GM13976 (cell line): Measurements from ENCODE around the gene SPRED1.
A peak's percentile ranks its signal among the peaks of the same experiment; 100 is the strongest.

Experiments used
- DNase-seq: peaks from one replicate; pipeline ENCODE4 v3.0.0; 2012; ENCODE audit warnings: low spot score
- in situ Hi-C: fragments of 300-500 bp; cut with MboI; formaldehyde crosslinking; loops from one replicate; pipeline ENCODE4 v1.12.0; 2022; ENCODE audit warnings: low sequenced_read_pairs, mixed read lengths, inconsistent platforms; ENCODE audit not compliant: unreplicated experiment
- TF ChIP-seq, protein P1 (sequence below): IDR thresholded peaks from 2 replicates; pipeline ENCODE4 v1.5.1; 2012; ENCODE audit warnings: borderline replicate concordance, mild to moderate bottlenecking; ENCODE audit not compliant: insufficient read depth; ENCODE audit errors: extremely low read depth, missing control alignments, control extremely low read depth

Gene SPRED1

DNA sequence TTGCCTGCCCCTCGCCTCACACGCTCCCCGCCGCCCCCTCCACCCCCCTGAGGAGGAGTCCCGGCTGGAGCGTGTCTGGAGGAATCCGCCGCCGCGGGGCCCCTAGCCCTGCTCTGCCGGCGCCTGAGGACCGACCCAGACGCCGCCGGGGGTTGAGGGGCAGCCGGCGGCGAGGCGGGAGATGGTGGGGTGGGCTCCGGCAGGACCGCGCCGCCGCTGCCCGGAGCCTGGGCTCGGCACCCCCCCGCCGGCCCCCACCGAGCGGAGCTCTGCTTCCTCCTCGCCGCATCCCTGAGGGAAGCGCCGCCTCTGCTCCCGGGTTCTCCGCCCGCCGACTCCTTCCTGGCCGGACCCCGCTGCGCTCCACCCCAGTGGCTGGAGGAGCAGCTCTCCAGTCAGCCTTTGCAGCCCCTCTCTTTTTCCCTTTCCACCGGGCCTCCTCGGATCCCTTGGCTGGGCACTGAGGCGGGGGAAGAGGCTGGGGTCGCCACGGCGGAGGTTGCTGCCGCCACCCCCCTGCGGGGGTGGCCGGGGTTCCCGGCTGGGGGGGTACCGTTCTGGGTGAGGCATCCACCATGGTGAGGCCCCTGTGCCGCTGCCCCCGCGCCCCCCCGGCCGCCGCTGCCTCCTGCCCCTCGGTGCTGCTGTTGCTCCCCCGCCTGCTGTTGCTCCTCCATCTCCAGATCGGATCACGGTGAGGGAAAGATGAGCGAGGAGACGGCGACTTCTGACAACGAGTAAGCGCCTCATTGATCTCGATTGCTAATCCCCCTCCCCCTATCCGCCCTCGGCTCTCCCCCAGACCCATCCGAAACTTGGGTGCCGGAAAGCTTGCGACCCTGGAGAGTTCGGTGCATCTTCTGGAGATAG, at the start of gene SPRED1:
Gene SPRED1, plus strand, starts transcription at position 356 of the 870 bp plus-strand sequence. Its CDS starts 350 bp downstream, at position 706.
- in situ Hi-C loops = no loop called here
- TF ChIP-seq, protein P1, sequence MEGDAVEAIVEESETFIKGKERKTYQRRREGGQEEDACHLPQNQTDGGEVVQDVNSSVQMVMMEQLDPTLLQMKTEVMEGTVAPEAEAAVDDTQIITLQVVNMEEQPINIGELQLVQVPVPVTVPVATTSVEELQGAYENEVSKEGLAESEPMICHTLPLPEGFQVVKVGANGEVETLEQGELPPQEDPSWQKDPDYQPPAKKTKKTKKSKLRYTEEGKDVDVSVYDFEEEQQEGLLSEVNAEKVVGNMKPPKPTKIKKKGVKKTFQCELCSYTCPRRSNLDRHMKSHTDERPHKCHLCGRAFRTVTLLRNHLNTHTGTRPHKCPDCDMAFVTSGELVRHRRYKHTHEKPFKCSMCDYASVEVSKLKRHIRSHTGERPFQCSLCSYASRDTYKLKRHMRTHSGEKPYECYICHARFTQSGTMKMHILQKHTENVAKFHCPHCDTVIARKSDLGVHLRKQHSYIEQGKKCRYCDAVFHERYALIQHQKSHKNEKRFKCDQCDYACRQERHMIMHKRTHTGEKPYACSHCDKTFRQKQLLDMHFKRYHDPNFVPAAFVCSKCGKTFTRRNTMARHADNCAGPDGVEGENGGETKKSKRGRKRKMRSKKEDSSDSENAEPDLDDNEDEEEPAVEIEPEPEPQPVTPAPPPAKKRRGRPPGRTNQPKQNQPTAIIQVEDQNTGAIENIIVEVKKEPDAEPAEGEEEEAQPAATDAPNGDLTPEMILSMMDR = no peak
- DNase-seq = peak; percentile 25

DNA sequence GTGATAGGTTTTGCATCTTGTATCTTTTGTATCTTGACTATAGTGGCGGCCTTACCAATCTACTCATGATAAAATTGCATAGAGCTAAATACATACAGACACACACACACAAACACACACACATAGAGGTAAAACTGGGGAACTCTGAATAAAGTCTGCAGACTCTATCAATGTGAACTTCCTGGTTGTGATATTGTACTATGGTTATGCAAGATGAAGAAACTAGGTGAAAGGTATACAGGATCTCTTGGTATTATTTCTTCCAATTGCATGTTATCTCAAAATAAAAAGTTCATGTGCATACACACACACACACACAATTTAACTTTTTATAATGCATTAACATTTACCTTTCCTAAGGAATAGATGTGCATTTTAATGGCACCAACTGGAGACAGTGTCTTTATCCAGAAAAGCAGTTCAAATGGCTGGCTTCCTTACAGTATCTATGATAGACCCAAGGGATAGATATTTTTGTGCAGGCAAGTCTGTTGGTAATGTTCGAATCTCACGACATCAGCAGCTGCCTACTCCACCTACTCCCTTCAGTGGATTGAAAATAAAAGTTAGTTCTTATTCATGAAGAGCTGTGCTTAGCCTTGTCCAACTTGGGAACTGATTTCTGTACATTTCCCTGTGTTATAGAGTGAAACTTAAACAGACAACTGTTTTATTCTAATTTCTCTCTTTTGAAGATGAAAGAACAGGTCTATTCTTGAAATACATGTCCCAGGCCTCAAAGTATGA, 46.9 kb upstream of the SPRED1 start:
- TF ChIP-seq, protein P1 = no peak
- in situ Hi-C loops = no loop called here
- DNase-seq = no peak

GRCh38 chr15:38207621-38208020, 45.0 kb upstream of the SPRED1 start:
- in situ Hi-C loops = no loop called here
- TF ChIP-seq, protein P1 = no peak
- DNase-seq = no peak

- TF ChIP-seq, protein P1 = no peak
- in situ Hi-C loops = no loop called here
- no peak for DNase-seq
Observed at GRCh38 chr15:38208206-38208605, 44.4 kb upstream of the SPRED1 start.

DNA sequence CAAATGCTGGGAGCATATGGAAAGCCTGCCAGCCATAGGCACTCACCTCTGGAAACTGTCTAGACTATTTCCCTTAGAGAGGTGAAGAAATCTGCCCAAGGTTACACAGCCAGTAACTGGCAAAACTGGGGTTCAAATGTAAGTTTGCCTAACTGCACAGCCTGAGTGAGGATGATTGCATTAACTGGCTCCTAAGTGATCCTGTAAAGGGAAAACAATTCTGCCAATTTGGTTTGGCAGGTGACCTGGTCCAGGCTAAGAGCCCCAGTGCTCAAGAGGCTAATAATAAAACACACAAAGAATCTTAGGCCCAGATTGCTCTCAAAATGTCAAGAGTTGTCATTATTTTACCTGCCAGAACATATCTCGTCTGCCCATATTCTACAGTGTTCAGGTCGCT, 43.9 kb upstream of the SPRED1 start:
- in situ Hi-C loops = no loop called here
- TF ChIP-seq, protein P1 = no peak
- no peak for DNase-seq

- in situ Hi-C loops = no loop called here
- DNase-seq = no peak
- TF ChIP-seq, protein P1 = no peak
Observed at GRCh38 chr15:38211249-38211648, 41.4 kb upstream of the SPRED1 start.
